GM21528 (cell line): ENCODE data around the gene ZNF407.

ENCODE experiments used
- ATAC-seq: cut with Tn5 transposase; IDR thresholded peaks from one replicate; pipeline ENCODE4 v1.9.1; 2021; ENCODE audit warnings: mild to moderate bottlenecking, moderate library complexity; ENCODE audit not compliant: unreplicated experiment, low FRiP score

Gene ZNF407

DNA sequence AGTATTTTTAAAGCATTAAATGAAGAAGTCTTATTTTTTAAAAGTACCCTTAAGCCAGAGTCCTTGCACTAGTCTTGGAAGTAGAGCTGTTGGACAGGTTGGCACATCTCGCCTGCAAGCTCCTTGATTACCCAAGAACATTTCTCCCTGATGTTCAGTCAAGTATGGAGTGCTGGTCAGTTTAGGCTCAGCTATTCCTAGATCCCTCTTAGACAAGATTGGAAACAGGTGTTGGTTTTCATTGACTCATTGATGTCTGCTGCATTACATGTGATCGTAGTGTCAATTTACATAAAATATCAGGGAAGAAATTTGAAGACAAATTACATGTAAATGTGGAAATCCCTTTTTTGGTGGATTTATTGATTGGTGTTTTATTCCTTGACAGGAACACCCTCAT is 170.4 kb downstream of the ZNF407 start:
- no peak for ATAC-seq

DNA sequence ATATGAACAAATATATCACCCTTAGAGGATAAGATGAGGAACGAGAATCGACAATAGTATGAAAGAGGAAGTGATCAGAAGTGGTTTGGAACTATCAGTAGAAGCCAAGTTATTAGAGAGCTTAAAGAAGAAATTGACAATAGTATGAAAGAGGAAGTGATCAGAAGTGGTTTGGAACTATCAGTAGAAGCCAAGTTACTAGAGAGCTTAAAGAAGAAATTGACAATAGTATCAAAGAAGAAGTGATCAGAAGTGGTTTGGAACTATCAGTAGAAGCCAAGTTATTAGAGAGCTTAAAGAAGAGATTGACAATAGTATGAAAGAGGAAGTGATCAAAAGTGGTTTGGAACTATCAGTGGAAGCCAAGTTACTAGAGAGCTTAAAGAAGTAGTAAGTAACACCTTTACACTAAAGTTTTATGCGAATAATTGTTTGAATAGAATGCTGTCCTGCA is 175.5 kb downstream of the ZNF407 start:
- ATAC-seq: peak; percentile 71

DNA sequence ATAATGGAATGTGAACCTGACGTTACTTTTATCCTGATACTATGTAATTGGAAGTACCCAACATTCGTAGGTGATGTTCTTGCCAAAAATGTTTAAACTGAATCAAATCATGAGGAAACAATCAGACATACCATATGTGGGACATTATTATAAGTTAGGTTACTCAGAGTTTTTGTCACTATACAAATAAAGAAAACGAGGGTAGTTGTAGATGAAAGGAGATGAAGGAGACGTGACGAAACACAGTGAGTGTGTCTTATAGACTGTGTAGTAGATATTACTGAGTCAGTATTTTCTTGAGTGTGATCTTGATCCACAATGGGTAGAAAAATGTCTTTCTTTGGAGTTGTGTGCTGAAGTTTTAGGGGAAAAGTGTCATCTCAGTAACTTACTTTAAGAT is 176.8 kb downstream of the ZNF407 start:
- ATAC-seq: no peak

DNA sequence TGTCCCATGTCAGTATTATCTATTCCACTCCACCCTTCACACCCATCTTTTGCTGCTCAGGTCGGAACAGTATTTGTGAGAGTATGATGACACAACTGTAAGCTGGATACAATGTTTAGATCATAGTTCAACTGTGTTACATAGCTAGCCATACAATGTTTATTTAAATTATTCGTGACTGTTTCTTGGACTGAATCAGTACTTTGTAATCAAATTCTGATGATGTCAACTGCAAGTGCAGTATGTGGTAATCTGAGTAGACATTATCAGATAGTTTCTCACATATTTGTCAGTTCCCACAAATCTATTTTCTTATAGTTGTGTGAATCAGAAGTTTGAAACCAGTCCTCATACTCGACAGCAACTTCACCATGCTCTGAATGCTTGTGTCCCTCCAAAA is 177.6 kb downstream of the ZNF407 start:
- ATAC-seq: no peak

DNA sequence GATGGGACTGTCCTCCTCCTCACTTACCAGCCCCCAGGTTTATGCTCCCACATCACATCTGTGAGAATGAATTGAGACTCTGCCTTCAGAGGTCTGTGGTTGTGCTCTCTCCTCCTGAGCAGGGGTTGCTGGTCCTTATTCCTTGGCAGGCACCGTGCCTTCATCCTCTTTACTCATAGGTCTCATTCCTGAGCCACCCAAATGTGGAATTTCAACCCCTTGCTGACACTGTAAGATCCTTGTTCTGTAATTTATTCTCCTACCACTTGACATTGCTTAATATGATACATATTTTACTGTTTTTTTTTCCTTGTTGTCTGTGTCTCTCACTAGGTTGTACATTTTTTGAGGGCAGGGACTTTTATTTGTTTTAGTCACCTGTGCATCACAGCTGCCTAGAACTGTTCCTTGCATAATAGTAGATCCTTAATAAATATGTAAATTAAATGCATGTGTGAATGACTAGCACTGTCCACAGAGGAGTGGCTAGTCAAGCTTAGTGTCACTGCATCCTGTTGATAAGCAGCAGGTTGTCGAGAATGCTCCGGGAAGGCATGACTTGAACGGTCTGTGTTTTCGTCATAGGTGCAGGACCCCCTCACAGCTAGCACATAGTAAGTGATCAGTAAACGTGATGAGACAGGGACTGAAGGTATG is 180.6 kb downstream of the ZNF407 start:
- ATAC-seq: no peak

DNA sequence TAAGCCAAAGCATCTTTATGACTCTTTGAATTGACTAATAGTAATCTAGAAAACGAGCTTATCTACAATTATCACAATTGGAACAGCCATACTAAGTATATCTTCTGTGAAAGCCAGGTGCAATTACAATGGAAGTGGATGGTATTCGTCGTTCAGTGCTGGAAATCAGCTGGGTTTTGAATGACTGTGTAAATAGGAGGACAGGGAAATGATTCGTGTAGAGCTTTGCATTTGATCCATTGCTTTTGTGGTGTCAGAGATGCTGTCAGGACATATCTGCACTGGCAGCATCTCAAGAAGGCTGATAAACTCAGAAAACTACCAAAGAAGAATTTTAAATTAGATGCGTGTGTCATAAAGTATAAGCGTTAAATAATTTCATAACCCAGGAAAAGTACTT is 187.1 kb downstream of the ZNF407 start:
- ATAC-seq: no peak

DNA sequence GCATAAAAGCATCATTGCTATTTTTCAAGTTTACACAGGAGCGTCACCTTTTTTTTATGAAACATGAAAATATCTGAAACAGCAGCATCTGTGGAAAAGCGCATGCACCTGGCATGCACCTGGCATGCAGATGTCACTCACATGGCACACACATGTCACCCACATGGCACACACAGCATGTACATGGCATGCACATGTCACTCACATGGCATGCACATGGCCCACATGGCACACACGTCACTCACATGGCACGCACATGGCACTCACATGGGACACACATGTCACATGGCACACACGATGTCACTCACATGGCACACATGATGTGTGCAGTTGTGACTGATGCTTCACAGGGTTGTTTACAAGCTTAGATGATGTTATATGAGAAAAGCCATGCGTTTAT is 188.0 kb downstream of the ZNF407 start:
- ATAC-seq: no peak

DNA sequence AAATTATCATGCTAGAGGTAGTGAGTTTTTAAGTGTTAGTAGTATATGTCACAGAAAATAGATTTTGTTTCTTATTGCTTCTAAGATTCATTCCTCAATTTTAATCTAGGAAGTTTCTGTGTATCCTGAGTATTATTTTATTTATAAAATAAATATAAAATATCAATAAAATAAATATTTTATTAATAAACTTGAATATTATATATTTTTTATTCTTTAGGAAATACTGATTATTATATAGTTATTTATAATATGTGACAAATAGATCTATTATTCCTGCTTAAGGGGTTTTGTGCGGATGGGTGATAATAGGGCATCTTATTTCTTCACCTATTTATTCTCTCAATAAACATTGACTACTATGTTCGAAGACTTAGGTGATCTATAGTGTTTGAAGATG is 191.0 kb downstream of the ZNF407 start:
- no peak for ATAC-seq

DNA sequence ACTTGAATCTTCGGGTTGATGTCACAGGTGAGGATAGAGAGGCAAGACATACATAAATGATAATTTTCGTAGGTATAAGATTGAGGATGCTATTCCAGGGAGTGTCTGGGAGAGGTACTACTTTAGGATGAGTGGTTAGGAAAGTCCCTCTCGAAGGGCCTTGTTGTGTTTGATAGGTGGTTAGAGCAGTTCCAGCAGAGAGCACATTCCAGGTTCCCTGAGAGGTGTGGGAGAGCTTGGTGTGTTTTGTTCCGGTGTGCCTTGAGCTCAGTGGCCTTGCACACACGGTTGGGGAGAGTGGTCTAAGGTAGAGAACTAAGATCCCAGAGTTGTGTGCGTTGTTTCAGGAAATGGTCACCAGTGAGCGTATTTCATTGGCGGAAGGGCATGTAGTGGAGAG is 191.4 kb downstream of the ZNF407 start:
- no peak for ATAC-seq

DNA sequence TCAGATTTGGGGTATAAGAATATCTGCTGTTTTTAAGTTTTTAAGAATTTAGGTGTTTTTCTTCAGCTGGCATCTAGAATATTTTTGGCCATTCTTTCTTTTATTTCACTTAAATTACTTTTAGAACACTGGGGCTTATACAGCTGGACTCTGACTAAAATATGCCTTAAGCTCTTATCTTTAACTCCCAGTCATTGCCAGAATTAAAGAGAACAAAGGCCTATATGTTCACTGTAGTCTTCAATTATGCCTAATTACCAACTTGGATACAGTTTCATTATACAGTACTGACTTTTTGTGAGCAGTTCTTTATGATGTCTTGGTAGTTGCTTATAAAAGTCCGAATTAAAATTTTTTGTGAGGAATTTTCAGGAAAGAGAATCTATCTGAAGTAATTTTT is 192.8 kb downstream of the ZNF407 start:
- ATAC-seq: no peak

DNA sequence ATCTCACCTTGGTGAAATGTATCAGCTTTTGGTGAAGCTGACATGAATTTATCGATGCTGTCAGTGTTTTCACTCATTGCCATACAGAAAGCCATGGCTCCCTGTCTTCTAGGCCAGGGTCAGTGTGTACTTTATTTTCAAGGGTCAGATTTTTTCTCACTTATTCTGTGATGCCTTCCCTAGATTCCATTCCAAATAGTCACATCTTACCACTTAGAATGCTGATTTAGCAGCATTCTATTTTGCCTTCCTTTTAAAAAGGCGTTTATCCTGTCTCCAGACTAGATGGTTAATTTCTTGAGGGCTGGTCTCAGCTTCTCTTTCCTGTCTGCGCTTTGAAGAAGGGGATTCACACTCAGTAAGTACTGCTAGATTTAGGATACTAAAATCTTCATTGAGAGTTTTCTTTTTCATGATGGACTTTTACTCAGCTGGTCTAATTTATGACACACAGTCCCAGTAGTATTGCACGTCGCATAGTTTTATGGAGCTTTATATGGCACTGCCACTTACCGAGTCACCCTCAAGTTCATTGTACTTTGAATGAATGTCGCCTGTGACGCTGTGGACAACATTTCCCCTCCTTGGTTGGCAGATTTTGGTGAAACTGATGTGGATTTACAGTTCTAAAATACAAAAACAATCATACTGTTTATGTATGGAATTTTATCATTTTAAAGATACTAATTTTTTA is 194.0 kb downstream of the ZNF407 start:
- ATAC-seq: no peak

DNA sequence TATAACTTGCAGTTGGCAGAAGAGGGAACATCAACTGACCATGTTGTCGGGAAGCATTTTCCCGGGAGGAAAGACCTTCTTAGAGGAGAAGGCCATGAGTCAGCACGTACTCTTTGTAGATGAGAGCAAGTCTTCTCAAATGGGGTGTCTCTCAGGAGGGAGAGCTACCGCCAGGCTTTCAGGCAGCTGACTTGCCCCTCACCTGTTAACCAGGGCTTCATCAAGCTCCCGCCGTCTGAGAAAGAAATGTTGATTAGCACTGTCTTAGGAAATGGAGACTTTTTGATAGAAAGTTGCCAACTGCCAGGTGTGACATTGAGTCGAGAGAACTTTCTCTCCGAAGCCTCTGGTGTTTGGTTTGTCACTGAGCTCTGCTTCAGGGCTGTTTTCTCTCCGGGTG is 196.1 kb downstream of the ZNF407 start:
- no peak for ATAC-seq

DNA sequence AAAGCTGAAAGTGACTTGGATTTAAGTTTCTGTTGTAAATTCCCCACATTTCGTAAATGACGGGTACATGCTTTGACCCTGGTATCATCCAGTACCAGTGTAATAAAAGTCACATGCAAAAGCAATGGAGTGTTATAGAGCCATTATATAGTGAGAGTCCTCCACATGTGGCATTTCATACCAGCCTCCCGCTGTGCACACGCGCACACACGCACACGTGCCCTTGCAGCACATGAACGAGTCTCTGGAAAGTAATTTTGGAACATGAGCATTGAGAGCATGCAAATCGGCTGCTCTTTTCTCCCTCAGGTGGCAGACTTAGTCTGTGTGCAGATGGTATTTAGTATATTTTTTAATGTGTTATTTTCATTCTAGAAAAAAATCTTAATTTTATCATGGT is 198.1 kb downstream of the ZNF407 start:
- no peak for ATAC-seq

DNA sequence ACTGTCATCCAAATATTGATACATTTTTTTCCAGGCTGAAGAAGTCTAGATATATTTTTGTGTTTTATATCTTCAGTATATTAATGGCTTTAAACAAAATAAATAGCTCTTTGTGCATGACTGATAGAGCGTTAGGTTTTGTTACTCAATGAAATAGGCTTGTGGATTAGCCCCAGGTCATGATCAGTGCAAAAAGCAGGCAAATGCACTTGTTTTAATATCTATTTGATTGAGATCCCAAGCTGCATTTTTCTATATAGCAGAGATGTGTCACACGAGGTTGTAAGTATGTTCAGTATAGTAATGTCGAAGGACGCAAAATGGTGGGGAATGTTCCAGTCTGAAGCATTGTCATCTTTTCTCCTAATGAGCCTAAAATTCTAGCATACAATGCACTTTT is 198.5 kb downstream of the ZNF407 start:
- ATAC-seq: no peak

DNA sequence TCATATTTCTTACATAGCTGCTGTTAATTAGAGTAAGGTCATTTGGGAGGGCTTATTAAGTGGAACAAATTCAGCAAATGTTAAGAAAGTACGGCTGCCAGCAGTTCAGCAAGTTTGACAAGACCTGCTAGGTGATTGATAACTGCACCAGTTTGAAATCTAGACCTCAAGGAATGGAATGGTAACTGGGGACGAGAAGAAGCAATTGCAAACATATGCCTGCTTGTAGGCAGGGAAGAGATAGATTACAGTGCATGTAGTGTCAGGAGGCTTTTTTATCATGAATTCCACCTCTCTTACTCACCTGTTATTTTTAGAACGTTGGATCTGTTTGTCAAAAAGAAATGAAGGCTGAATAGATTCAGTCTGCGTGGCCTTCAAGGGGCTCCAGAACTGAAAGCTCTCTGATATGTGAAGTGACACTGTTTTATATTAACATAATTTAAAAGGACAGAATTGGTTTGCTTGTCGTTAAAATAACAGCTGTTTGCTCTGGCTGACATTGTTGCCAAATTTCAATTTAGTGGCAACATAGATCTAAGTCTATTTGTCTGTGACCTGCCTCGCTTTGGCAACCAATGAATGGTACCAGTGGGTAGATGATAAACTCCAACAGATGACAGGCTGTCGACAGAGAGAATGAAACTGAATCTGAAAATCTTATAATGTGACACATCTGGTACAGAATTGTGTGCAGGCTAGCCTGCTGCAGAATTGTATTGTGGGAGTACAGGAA is 199.3 kb downstream of the ZNF407 start:
- peak; percentile 98 for ATAC-seq

DNA sequence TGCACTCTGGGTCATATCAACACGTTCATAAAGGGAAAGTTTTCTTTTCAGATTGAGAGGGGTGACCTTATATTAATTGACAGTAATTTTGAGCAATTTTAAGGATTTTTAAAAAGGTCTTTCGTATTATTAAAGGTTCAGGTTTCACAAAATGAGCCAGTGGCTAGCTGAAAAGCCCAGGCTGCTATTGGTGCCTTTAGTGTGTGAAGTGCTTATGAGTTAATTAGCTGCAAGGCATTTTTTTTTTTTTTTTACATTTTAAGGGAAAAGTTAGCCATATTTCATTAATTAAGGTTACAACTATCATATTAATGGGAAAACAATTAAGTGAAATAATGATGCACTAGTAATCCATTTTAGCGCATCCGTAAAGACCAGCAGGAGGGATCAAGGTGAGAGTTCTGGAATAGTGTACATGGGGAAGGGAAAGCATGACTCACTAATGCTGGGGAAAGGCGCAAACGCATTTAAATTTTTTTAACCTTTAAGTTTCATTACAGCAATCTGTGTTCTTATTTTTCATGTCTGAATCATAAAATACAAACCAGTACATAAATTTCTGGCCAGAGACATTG is 200.0 kb downstream of the ZNF407 start:
- ATAC-seq: peak; percentile 43

DNA sequence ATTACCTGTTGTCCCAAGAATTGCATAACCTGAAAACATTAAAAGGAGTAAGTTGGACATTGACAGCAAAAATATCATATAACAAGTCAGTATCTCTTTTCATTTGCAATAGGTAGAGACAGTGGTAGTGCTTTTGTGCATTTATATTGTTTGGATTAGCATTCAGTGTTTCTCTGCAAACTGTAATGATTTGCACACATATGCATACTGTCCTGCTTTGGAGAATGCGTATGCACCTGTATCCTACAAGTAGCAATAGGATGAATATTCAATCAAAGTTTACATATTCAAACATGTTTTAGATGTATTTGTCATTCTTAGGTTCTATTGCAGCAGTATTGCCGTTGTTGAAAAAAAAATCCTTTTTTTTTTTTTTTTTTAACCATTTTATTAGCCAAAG is 201.9 kb downstream of the ZNF407 start:
- ATAC-seq: no peak

DNA sequence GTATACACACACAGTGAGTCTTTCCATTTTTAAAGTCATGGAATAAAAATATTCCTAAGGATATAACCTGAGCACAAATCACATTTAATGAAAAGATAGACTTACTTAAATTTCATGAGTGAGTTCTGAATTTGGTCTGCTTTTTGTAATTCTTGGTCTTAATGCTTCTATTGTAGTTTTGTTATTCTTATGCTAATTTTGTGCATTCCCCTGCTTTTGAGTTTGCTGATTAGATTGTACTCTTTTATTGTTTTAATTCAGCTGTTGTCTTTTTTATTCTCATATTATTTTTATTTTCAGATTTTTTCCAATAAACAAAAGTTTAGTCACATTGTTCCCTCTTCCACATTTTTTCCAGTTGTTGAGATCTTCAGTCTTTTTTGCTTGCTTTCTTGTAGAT is 202.4 kb downstream of the ZNF407 start:
- ATAC-seq: no peak

DNA sequence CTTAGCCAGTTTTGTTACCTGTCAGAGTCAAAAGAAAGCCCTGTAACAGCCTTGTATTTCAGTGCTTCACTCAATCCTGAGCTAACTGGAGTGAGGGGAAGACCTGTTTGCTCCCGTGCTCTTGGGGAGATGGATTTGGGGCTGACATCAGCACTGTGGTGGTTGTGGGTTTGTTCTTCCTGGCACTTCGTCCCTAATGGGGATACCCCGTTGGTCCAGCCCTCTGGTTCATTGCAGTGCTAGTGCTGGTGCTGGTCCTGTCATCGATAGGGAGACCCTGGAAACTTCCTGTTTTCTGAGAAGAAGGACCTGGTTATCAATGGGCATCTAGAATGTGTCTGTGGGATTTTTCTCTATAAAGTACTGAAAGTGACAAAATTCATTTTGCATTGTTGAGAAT is 205.4 kb downstream of the ZNF407 start:
- ATAC-seq: no peak

DNA sequence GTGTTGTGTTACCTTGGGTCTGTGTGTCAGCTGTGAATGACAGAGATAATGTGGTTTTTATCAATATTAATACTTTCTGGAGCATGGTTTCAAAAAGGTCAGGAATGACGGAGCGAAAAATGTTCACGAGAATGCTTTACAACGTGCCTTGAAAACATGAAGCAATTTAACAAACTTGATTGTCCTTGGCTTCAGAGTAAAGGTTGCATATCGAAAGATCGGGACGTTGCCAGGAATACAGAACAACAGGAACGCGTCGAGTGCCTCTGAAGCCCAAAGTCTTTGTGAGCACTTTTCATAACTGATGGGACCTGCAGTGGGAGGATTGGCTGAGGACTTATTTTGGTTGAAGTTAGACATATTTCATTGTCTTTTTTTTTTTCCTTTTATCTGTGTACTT is 206.1 kb downstream of the ZNF407 start:
- ATAC-seq: no peak

DNA sequence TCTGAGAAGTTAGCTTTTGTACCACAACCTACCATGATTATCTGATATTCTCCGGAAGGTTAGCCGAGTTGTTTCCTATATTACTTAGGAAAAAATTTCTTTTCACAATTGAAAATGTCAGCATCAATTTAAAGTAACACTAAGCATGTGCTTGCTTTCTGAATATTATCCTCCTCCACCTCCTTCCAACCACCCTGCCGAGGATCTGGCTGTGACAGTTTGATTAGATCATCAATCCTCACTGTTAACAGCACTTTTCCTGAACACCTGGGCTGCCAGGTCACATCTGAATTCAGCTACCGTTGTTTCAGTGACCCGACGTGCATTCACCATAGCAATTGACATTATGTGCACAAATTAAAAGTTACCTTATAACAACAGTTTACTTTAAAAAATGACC is 207.0 kb downstream of the ZNF407 start:
- ATAC-seq: no peak
